Embryonic facial prominence (tissue), 1 donor: Measurements from ENCODE around the gene PLIN1.
"Not testable (repeated sequence)": the region's sequence is repeated elsewhere in the genome, so short reads cannot be mapped to it uniquely, and the experiment has no call there.

Experiments
- DNase-seq: peaks from one replicate; pipeline ENCODE4 v3.0.0-alpha.2; 2016; ENCODE audit errors: extremely low spot score

PLIN1 gene

GRCh38 chr15:89679212-89679611 is at the start of gene PLIN1:
TSS of gene PLIN1 (minus strand) at chr15:89679367. CDS start at chr15:89677489, 1,878 bp downstream.
- DNase-seq, result no peak

GRCh38 chr15:89728254-89728653 is 49.1 kb upstream of the PLIN1 start:
- DNase-seq, result no peak

GRCh38 chr15:89725064-89725463 is 45.9 kb upstream of the PLIN1 start:
- DNase-seq, result no peak

GRCh38 chr15:89724621-89725020 is 45.5 kb upstream of the PLIN1 start:
- DNase-seq, result no peak

GRCh38 chr15:89723031-89723430 is 43.9 kb upstream of the PLIN1 start:
- no peak for DNase-seq

- no peak for DNase-seq
Measured at GRCh38 chr15:89714775-89715174, 35.6 kb upstream of the PLIN1 start.

- DNase-seq, result no peak
Measured at GRCh38 chr15:89707577-89707976, 28.4 kb upstream of the PLIN1 start.

GRCh38 chr15:89704411-89704810 is 25.2 kb upstream of the PLIN1 start:
- no peak for DNase-seq

- DNase-seq, result no peak
Measured at GRCh38 chr15:89695198-89695597, 16.0 kb upstream of the PLIN1 start.

- DNase-seq, result no peak
Measured at GRCh38 chr15:89693696-89694095, 14.5 kb upstream of the PLIN1 start.

GRCh38 chr15:89693091-89693490 is 13.9 kb upstream of the PLIN1 start:
- no peak for DNase-seq

- peak; percentile 21 for DNase-seq
Measured at GRCh38 chr15:89690276-89691218, 11.4 kb upstream of the PLIN1 start, which contains the start of the genes PEX11A and WDR93. TSS of gene PEX11A (minus strand) at chr15:89690754. CDS start at chr15:89690632, 122 bp downstream. TSS of gene WDR93 (plus strand) at chr15:89690811. CDS start at chr15:89701747, 10,936 bp downstream.

GRCh38 chr15:89689930-89690275 is 10.7 kb upstream of the PLIN1 start:
- not testable (repeated sequence) for DNase-seq

GRCh38 chr15:89686522-89686921 is 7.4 kb upstream of the PLIN1 start:
- no peak for DNase-seq

GRCh38 chr15:89685995-89686394 is 6.8 kb upstream of the PLIN1 start:
- DNase-seq, result no peak

- DNase-seq, result no peak
Measured at GRCh38 chr15:89681146-89681545, 2.0 kb upstream of the PLIN1 start.

GRCh38 chr15:89680282-89680873 is 1.2 kb upstream of the PLIN1 start:
- no peak for DNase-seq

- no peak for DNase-seq
Measured at GRCh38 chr15:89677381-89677780, 1.8 kb downstream of the PLIN1 start.

GRCh38 chr15:89675606-89676005 is 3.6 kb downstream of the PLIN1 start:
- DNase-seq, result no peak

- no peak for DNase-seq
Measured at GRCh38 chr15:89674526-89674925, 4.6 kb downstream of the PLIN1 start.

- DNase-seq, result no peak
Measured at GRCh38 chr15:89673165-89673512, 6.0 kb downstream of the PLIN1 start.

GRCh38 chr15:89672221-89673164 is 6.7 kb downstream of the PLIN1 start:
- no peak for DNase-seq
